Measurements from ENCODE around the gene CD59.

DNA sequence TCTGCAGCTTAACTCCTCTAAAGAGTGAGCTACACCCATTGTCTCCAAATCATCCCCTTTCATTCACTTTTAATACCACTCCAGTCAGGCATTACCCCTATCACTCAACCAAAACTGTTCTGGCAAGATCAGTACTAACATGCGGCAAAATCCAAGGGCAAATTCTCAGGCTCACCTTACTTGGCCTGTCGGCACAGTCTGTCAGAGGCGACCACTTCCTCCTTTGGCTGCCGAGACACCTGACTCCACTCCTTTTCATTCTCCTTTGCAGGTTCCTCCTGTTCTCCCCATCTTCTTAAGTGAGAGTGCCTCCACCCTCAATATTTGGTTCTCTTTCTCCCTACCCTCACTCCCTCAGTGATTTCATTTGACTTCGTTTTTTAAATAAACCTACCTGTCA lies 39.8 kb downstream of the CD59 start:
- TF ChIP-seq, protein P1, sequence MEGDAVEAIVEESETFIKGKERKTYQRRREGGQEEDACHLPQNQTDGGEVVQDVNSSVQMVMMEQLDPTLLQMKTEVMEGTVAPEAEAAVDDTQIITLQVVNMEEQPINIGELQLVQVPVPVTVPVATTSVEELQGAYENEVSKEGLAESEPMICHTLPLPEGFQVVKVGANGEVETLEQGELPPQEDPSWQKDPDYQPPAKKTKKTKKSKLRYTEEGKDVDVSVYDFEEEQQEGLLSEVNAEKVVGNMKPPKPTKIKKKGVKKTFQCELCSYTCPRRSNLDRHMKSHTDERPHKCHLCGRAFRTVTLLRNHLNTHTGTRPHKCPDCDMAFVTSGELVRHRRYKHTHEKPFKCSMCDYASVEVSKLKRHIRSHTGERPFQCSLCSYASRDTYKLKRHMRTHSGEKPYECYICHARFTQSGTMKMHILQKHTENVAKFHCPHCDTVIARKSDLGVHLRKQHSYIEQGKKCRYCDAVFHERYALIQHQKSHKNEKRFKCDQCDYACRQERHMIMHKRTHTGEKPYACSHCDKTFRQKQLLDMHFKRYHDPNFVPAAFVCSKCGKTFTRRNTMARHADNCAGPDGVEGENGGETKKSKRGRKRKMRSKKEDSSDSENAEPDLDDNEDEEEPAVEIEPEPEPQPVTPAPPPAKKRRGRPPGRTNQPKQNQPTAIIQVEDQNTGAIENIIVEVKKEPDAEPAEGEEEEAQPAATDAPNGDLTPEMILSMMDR (IDR thresholded peaks at IDR 0.05): no peak
- TF ChIP-seq EP300 (IDR thresholded peaks at IDR 0.05): no peak
